ENCODE results near the gene ADORA2B.

Gene ADORA2B

GRCh38 chr17:15952916-15953790 lies 8.2 kb downstream of the ADORA2B start:
- H2AFZ ChIP-seq (ENCODE audit: low read depth), result no peak overlapping the region
- no peaks in the 10 kb centered on the region for H3K4me1 ChIP-seq (ENCODE audit: low read depth, poor library complexity, severe bottlenecking)
- no peak for TF ChIP-seq CTCF (conservative IDR thresholded peaks at IDR 0.05; ENCODE audit: low read depth, low read length)
- H3K36me3 ChIP-seq (ENCODE audit: insufficient read depth), result no peaks in the 10 kb centered on the region
- H3K9ac ChIP-seq, result no peak overlapping the region
- no peaks in the 10 kb centered on the region for H3K27me3 ChIP-seq (ENCODE audit: insufficient read depth, low read depth)
- no peak overlapping the region for H3K4me2 ChIP-seq
- no peak overlapping the region for H3K4me3 ChIP-seq (IDR thresholded peaks at IDR 0.05; ENCODE audit: insufficient read depth, low read depth, low read length)
- H3K79me2 ChIP-seq (ENCODE audit: insufficient read depth, low read depth), result no peaks in the 10 kb centered on the region
- no peaks in the 10 kb centered on the region for H4K20me1 ChIP-seq (ENCODE audit: insufficient read depth)
- H3K27ac ChIP-seq, result no peak overlapping the region

GRCh38 chr17:15954222-15954621 lies 9.3 kb downstream of the ADORA2B start:
- Histone ChIP-seq H3K9ac (no peak overlapping the region), H4K20me1 (ENCODE audit: insufficient read depth) (no peaks in the 10 kb centered on the region), H3K4me2 (no peak overlapping the region), H3K4me3 (IDR thresholded peaks at IDR 0.05; ENCODE audit: insufficient read depth, low read depth, low read length) (no peak overlapping the region), H3K79me2 (ENCODE audit: insufficient read depth, low read depth) (no peaks in the 10 kb centered on the region), H3K27ac (no peak overlapping the region), H2AFZ (ENCODE audit: low read depth) (no peak overlapping the region), H3K27me3 (ENCODE audit: insufficient read depth, low read depth) (no peaks in the 10 kb centered on the region), H3K36me3 (ENCODE audit: insufficient read depth) (no peaks in the 10 kb centered on the region), H3K4me1 (ENCODE audit: low read depth, poor library complexity, severe bottlenecking) (peaks cover 6% of the 10 kb centered on the region)
- no peak for TF ChIP-seq CTCF (conservative IDR thresholded peaks at IDR 0.05; ENCODE audit: low read depth, low read length)

GRCh38 chr17:15955793-15956541 lies 11.0 kb downstream of the ADORA2B start:
- Histone ChIP-seq H3K79me2 (ENCODE audit: insufficient read depth, low read depth) (no peaks in the 10 kb centered on the region), H3K4me3 (IDR thresholded peaks at IDR 0.05; ENCODE audit: insufficient read depth, low read depth, low read length) (no peak overlapping the region), H3K36me3 (ENCODE audit: insufficient read depth) (no peaks in the 10 kb centered on the region), H3K27ac (no peak overlapping the region), H2AFZ (ENCODE audit: low read depth) (no peak overlapping the region), H3K27me3 (ENCODE audit: insufficient read depth, low read depth) (no peaks in the 10 kb centered on the region), H3K4me2 (no peak overlapping the region), H3K4me1 (ENCODE audit: low read depth, poor library complexity, severe bottlenecking) (peaks cover 11% of the 10 kb centered on the region), H4K20me1 (ENCODE audit: insufficient read depth) (no peaks in the 10 kb centered on the region), H3K9ac (no peak overlapping the region)
- no peak for TF ChIP-seq CTCF (conservative IDR thresholded peaks at IDR 0.05; ENCODE audit: low read depth, low read length)

GRCh38 chr17:15957206-15957605 lies 12.3 kb downstream of the ADORA2B start:
- Histone ChIP-seq H3K27me3 (ENCODE audit: insufficient read depth, low read depth) (no peaks in the 10 kb centered on the region), H3K9ac (no peak overlapping the region), H3K79me2 (ENCODE audit: insufficient read depth, low read depth) (no peaks in the 10 kb centered on the region), H4K20me1 (ENCODE audit: insufficient read depth) (no peaks in the 10 kb centered on the region), H3K4me1 (ENCODE audit: low read depth, poor library complexity, severe bottlenecking) (peaks cover 11% of the 10 kb centered on the region), H3K36me3 (ENCODE audit: insufficient read depth) (no peaks in the 10 kb centered on the region), H3K4me3 (IDR thresholded peaks at IDR 0.05; ENCODE audit: insufficient read depth, low read depth, low read length) (no peak overlapping the region), H3K4me2 (no peak overlapping the region), H3K27ac (no peak overlapping the region), H2AFZ (ENCODE audit: low read depth) (no peak overlapping the region)
- TF ChIP-seq CTCF (conservative IDR thresholded peaks at IDR 0.05; ENCODE audit: low read depth, low read length), result no peak
